Bone marrow (tissue), 2 donors: ENCODE results near the gene CCDC40.
"Not testable (repeated sequence)": the region's sequence is repeated elsewhere in the genome, so short reads cannot be mapped to it uniquely, and the experiment has no call there.

ENCODE experiments used
- DNase-seq, 2 donors: peaks; one replicate each; lab custom pipeline; 2025; lab: John Stamatoyannopoulos, UW

The CCDC40 gene

DNA sequence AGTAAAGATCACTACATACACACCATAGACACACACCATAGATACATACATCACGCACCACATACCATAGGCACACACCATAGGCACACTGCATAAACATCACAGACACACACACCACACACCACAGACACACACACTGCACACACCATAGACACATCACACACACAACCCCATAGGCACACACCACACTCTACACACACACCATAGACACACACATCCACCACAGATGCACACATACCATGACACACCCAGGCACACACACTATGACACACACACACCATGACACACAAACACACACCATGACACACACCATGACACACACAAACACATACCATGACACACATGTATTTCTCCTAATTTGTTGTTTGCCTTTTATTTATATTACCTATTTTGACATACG lies 14.8 kb upstream of the CCDC40 start:
- no peak for DNase-seq

- DNase-seq = no peak
Measured at GRCh38 chr17:80023481-80024205, 12.8 kb upstream of the CCDC40 start.

GRCh38 chr17:80024206-80024972 lies 12.1 kb upstream of the CCDC40 start:
- no peak for DNase-seq

GRCh38 chr17:80025140-80025539 lies 11.3 kb upstream of the CCDC40 start:
- DNase-seq = no peak

GRCh38 chr17:80025796-80026195 lies 10.6 kb upstream of the CCDC40 start:
- no peak for DNase-seq

- DNase-seq = no peak
Measured at GRCh38 chr17:80026359-80027042, 9.9 kb upstream of the CCDC40 start.

GRCh38 chr17:80027043-80027435 lies 9.4 kb upstream of the CCDC40 start:
- no peak for DNase-seq

- no peak for DNase-seq
Measured at GRCh38 chr17:80028030-80028429, 8.4 kb upstream of the CCDC40 start.

DNA sequence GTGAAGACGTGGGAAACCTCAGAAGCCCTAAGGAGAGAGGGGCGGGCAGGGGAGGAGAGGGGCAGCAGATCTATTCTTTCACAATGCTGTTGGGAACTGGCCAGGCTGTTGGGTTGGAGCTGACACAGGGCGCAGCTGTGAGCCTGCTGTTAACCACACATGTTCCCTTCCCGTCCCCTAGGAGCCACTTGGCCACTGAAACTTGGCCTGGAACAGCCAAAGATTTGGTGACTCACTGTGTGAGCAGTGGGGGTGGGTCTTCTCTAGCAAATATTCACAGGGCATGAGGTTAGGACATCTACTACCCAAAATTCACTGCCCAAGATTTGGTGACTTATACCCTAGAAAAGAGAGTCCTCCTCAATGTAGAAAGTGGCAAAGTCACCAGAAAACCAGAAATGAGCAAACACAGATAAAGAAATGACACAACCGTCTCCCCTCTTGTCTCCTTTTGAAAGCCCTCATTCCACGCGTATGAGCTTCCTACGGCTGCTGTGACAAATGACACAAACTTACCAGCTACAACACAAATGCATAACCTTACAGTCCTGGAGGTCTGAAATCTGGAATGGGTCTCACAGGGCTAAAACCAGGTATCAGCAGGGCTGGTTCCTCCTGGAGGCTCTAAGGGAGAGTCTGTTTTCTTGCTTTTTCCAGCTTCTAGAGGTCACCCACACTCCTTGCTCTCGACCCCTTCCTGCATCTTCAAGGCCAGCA lies 7.0 kb upstream of the CCDC40 start:
- DNase-seq = peak in 1 of 2 donors; percentile 5

- DNase-seq = no peak
Measured at GRCh38 chr17:80030730-80031410, 5.6 kb upstream of the CCDC40 start.

DNA sequence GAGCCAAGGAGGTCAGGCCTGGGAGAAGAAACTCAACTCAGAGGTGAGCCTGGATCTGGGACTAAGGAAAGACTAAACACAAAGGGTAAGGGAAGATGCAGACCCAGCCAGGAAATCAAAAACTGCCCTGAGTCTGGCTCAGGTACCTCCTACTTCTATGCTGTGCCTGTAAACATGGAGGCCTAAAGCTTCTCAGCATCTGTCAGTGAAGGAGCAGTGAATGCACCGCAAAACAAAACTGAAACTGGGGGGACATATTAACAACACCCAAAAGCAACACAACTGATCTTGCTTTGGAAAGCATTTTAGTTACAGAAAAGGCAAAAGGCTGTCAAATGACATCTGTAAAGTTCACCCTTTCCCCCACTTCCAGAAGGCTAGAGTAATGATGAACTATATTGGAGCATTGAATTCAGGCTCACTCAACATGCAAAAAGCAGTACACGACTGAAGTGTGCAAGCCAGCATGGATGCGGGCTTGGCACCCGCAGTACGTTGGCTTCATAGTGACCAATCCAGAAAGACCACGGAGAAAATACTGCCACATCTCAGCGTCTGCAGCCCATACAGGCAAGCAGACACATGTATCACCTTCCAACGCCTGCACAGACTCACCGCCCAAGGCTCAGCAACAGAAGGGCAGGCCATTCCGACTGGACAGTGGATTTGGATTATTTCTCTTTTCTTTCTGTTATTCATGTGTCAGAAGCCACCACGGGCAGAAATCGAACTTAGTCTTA lies 4.6 kb upstream of the CCDC40 start:
- DNase-seq = no peak

- DNase-seq = no peak
Measured at GRCh38 chr17:80032614-80033171, 3.7 kb upstream of the CCDC40 start.

GRCh38 chr17:80033840-80034239 lies 2.6 kb upstream of the CCDC40 start:
- no peak for DNase-seq

- DNase-seq = peak; percentile 42 to 58
Measured at GRCh38 chr17:80034791-80035686, 1.4 kb upstream of the CCDC40 start.

- no peak for DNase-seq
Measured at GRCh38 chr17:80035687-80035936, 830 bp upstream of the CCDC40 start, which contains the start of gene TBC1D16. TBC1D16 (minus strand) TSS chr17:80035872; CDS start chr17:80013547, 22,325 bp downstream.

DNA sequence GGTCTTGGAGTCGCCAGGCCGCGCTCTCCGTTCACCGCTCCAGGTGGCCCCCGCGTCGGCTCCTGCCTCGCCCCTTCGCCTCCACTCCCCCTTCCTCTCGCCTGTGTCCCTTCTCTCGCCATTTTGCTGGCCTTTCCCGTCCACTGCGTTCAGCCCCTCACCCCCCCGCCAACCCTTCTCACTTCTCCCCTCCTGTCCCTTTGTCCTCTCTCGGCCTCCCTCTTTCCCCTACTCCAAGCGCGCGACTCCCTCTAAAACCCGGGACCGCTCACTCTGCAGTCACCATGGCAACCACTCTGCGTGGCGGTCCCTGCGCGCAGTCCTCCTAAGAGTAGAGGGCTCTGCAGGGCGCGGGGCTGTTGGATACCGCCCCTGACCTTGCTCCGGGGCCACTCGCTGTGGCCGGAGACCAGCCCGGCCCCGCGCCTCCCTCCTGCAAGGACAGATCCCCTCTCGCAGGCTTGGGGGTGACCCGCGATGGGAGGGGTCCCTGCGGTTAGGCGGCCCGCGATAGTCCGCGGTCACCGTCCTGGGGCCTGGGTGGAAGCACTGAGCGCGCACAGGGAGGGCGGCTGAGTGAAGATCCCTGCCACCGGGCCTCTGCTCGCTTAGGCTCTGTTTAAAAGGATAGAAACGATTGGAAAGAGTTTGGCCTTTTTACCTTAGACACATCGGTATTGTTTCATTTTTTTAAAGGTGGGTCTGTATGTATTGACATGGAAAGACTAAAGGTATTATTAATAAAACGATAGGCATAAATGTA lies 454 bp downstream of the CCDC40 start:
- no peak for DNase-seq

DNA sequence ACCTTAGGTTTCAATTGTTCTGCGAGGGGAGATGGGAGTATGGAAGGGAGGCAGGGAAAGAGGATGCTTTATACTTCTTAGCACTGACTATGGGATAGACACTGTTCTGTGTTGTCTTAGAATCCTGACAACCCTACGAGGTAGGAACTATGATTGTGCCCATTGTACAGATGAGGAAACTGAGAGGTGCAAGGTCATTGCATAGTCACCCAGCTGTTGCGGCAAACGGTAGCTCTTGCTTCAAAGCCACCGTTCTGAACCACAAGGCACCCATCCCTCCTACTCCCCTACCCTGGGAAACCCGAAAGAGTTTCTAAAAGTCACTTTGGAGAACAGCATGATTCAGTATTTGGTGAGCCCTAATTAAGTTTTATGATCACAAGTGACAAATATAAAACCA lies 7.5 kb downstream of the CCDC40 start:
- no peak for DNase-seq

GRCh38 chr17:80045703-80046102 lies 9.3 kb downstream of the CCDC40 start:
- no peak for DNase-seq

DNA sequence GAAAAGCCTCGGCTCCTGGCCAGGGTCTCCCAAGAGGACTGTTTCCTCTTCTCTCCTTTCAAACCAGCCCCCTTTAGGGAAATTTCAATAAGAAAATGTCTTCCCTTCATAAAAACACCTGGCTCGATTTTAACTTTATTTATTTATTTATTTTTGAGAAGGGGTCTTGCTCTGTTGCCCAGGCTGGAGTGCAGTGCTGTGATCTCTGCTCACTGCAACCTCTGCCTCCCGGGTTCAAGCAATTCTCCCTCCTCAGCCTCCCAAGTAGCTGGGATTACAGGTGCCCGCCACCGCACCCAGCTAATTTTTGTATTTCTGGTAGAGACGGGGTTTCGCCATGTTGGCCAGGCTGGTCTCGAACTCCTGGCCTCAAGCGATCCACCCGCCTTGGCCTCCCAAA lies 10.3 kb downstream of the CCDC40 start:
- DNase-seq = not testable (repeated sequence)
